GM23248 (cell line): ENCODE data around the gene PAPPA.

Experiments
- EZH2 ChIP-seq: fragments of 200-600 bp; sonication (generic); IDR thresholded peaks from 2 replicates; pipeline ENCODE4 v1.6.1; 2018; ENCODE audit warnings: antibody characterized with exemption, mild to moderate bottlenecking; ENCODE audit not compliant: insufficient read depth, poor library complexity, severe bottlenecking
- EZH2phosphoT487 ChIP-seq: fragments of 200-600 bp; sonication (generic); IDR thresholded peaks from 2 replicates; pipeline ENCODE4 v1.6.1; 2018; ENCODE audit warnings: antibody characterized with exemption, moderate library complexity, mild to moderate bottlenecking, low read depth; ENCODE audit not compliant: insufficient read depth

DNA sequence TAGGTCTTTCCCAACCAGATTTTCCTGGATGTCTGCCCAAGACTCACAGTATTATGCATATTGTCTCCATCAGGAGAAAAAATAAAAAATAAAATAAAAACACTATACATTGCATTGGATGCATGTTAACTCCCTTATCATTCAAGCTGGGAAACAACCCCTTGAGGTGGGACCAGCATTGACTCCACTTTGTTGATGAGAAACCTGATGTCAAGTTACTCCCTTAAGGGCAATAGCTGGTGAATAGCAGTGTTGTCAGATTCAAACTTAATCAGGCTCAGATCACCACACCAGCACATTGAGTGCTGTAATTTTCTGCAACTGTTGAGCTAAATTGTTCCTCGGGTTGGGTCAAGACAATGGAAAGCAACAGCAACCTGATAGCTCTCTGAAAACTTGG lies 269.6 kb downstream of the PAPPA start:
- TF ChIP-seq EZH2 (no peak), EZH2phosphoT487 (no peak)
